GM19240 (cell line): ENCODE data around the gene EPHB1.
"Not testable (repeated sequence)": the region's sequence is repeated elsewhere in the genome, so short reads cannot be mapped to it uniquely, and the experiment has no call there.

Source experiments
- DNase-seq: peaks from one replicate; pipeline ENCODE4 v3.0.0; 2011; ENCODE audit warnings: low spot score; ENCODE audit not compliant: insufficient read length

The EPHB1 gene

DNA sequence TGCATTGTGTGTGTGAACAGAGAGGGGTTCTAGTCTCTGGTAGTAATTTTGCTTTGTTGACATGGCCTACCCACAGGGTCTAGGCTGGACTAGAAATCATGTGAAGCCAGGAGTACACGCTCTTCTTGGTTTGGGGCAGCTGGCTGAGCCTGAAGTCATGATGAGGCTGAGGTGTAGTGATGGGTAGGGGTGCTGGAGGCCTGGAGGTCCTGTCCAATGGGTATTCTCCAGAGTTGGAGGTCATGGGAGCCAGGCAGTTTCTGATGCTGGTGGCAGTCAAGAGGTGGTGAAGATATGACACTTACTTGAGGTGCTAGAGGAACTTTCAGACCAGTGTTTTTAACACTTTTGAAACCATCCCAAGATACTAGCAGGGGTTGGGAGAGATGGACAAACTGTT, 18.5 kb upstream of the EPHB1 start:
- DNase-seq: no peak

GRCh38 chr3:134777341-134777740, 17.7 kb upstream of the EPHB1 start:
- DNase-seq: no peak

DNA sequence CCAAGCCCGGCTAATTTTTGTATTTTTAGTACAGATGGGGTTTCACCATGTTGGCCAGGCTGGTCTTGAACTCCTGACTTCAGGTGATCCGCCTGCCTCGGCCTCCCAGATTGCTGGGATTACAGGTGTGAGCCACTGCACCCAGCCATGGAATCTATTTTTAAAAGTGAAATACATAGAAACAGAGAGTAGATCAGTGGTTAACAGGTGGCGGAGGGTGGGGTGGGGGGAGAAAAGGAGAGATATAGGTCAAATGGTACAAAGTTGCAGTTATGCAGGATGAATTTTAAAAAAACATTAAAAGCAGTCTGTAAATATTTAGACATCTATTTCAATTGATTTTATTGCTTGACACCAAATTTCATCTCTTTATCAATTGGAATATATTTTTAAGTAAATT, 6.8 kb upstream of the EPHB1 start:
- DNase-seq: not testable (repeated sequence)

GRCh38 chr3:134790065-134790464, 5.0 kb upstream of the EPHB1 start:
- no peak for DNase-seq

DNA sequence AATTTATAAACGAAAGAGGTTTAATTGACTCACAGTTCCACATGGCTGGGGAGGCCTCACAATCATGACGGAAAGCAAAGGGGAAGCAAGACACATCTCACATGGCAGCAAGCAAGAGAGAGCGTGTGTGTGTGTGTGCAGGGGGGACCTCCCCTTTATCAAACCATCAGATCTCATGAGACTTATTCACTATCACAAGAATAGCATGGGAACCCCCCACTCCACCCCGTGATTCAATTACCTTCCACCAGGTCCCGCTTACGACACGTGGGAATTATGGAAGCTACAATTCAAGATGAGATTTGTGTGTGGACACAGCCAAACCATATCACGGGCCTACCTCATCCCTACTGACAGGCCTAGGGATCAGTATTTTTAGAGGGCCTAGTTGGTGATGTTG, 3.1 kb upstream of the EPHB1 start:
- no peak for DNase-seq

DNA sequence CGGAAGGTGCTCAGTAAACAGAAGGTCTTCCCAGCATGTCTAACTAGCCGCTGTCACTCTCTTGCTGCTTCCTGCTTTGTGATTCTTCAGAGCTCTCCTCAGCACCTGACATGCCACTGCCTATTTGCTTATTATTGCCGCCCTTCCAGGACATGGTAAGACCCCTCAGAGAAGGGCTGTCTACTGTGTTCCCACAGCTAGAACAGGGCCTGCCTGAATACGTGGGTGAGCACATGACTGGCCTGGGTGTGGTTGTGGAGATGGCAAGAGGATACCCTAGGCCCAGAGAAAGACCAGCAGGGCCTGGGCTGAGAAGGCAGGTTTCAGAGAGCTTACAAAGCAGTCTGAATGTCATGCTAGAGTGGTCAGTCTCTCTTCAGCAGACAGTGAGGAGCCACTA, 2.4 kb upstream of the EPHB1 start:
- DNase-seq: no peak

GRCh38 chr3:134793562-134793961, 1.5 kb upstream of the EPHB1 start:
- DNase-seq: no peak

- no peak for DNase-seq
These were observed 737 bp upstream of the EPHB1 start for GRCh38 chr3:134794323-134794722.

GRCh38 chr3:134795746-134796280, 753 bp downstream of the EPHB1 start:
- DNase-seq: no peak

DNA sequence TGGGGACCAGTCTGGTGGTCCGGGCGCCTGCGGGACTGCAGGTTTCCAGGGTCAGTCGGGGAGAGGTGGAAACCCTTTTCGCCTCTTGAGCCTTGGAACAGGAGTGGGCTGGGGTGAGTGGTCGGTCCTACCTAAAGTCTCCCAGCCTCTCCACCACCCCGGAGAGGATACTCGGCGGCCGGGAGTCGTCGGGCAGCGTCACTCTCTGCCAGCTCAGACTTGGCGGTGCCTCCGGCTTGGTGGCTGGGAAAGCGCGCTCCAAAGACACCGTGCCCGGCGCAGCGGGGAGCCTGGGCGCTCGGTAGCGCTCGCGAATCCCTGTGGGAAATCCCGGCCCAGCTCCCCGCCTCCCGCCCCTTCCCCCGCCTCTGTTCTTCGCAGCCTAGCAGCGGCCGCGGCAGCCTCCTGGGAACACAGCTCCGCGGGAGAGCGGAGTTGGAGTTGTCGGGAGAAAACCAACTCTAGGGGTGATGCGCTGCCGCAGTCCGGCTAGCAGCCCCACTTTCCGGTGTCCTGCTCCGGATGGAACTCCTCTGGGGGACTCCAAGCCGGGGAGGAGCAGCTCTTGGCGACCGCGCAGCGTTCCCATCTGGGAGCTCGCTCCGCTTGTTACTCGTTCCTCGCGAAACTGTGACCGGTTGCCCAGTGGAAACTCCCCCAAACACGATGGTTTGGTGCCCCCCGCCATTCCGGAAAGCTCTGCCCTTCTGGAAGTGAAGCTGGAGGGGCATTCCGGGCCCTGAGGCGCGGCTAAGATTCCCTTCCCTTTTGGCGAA, 1.4 kb downstream of the EPHB1 start:
- DNase-seq: no peak

- no peak for DNase-seq
These were observed 2.1 kb downstream of the EPHB1 start for GRCh38 chr3:134797057-134797740.

DNA sequence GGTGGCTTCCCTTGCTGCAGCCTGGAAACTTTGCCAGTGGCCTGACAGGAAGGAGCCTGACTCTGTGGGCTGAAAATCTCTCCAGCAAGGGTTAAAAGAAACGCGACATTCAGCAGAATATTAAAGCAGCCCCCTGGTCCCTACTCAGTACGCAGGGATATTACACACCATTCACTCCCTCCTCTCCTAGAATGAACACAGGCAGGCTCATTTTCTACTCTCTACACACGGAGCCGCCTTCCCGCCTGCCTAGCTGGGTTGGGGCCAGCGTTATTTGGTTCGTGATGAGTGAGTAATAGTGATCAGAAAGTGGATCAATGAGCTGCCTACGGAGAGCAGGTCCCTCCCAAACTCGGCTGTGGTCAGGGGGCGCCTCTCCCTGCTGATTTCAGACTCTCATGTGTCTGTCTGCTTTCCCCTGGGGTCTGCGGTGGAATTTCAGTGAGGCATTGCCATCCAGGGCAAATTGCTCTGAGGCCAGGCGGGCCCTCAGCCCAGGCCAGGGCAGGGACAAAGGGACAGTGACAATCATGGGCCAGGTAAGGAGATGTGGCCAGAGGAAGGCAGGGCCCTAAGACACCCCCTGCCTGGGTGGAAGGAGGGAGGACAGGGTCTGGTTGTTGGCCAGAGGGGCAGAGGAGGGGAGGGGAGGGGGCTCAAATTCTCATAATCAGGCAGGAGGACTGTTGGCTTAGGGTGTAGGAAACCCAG, 2.8 kb downstream of the EPHB1 start:
- DNase-seq: no peak

DNA sequence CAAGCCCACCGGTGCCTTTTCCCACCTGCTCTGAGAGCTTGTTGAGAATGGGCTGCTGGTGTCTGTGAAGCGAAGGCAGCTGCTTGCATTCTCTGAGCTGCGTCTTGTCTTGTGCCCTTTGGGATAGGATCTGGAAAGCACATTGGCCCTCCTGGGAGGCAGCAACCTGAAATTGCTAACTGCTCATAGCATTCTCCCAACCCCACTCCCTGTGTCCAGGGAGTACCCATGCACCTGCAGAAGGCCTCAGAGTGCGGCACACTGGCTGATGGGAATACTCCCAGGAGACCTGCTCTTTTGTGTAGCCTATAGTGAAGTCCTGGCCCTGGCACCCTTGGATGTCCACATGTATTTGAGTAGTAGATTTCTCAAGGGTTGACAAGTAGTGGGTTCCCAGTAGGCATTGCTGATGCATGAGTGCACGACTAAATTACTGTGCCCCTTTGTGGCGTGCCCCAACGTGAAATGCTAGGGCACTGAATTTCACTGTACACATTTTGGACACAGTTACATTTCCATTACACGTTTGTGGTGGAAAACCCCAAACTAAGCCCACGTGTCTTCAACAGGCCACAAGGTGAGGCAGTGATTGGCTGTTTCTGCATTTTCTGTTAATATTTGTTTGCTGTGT, 3.7 kb downstream of the EPHB1 start:
- DNase-seq: no peak

GRCh38 chr3:134799393-134799792, 4.3 kb downstream of the EPHB1 start:
- DNase-seq: no peak

GRCh38 chr3:134801204-134801958, 6.3 kb downstream of the EPHB1 start:
- DNase-seq: no peak

DNA sequence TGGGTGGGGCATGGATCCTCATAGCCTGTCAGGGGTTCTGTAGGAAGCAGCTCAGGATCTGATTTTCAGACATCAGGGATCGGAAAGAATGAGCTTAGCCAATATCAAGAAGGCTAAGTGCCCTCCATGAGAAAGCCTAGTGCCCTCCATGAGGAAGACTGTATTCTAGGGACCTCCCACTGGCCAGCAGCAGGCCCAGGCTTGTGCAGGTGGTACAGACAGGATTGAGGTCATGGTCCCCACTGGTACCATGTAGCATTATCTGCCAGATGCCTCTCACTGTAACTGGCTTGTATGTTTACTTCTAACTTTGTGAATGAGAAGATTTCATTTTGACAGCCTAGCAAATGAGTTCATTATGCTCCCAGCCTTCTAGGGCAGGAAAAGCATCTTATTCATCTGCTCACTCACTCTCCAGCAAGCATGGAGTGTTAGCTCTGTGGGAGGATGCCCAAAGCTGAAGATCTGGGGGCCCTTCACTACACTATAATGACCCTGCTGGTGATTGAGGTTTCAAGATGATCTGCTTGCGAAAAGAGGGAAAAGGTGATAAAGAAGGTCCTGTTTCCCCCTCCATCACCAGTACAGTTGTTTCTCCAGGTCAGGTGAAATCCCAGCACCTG, 7.5 kb downstream of the EPHB1 start:
- DNase-seq: no peak

DNA sequence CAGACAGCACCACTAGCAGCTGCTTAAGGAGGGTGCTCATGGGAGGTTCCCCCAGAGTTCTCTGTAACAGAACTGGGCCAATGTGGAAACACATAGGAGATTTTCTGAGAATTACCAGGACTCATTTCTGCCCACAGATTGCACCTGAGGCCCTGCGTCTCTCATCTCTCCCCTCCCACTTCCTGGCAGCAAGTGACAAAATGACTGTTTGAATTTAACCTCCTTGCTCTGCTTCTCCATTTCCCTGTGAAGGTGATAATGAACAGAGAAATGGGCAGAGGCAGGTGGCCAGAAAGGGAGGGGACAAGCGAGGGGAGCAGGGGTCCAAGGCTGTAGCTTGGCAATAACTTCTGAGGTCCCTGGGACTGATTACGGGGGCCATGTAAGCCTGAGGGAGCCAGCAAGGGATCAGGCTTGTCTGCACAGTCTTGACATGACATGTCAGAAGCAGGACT, 8.0 kb downstream of the EPHB1 start:
- DNase-seq: no peak

GRCh38 chr3:134803652-134804051, 8.6 kb downstream of the EPHB1 start:
- DNase-seq: no peak

DNA sequence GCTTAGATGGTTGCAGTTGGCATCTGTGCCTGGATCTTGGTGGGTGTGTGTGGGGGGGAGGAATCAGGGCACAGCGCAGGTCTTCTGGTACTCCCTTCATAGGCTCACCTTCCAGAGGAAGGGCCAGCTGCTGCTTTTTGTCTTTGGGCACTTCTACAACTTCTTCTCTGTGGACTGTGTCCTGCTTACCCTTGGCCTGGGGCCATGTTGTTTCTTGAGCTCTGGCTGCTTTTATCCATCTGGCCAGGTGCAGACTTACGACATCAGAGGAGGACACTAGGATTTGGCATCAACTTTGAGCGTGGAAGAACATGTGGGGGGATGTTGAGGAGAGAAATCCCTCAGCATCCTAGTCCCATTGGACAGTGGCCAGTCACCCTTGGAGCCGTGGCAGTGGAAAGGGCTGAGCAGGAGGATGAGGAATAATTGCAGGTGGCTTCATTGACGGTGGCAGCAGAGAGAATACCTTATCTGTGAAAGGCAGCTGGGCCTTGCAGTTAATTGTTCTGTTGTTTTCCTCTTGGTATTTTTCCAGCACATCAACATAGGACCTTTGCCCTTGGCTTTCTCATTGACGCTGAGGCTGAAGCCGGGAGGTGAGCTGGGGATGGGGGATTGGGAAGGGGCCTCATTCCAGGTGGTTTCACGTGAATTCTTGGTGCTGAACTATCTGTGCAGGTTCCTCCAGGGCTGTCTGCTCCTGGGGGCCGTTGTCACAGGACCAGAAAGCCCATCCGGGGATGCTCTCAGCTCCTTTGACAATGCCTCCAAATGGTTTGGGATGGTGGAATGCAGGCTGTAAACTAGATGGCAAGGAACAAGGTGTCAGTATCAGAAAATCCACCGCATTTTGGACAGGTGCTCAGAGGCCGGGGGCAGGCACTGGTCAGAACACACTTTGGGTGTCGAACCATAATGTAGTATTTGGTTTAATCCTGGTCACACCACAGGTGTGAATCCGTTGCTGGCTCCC, 9.7 kb downstream of the EPHB1 start:
- no peak for DNase-seq
